ACHN (cell line): ENCODE data around the gene APOL4.
"Not testable (repeated sequence)": the region's sequence is repeated elsewhere in the genome, so short reads cannot be mapped to it uniquely, and the experiment has no call there.

ENCODE experiments used
- DNase-seq: peaks from one replicate; pipeline ENCODE4 v3.0.0-alpha.2; 2015
- in situ Hi-C: cut with HindIII; loops from 2 replicates; pipeline ENCODE4 v1.10.0; 2017; ENCODE audit warnings: low sequenced_read_pairs, low pct_ligation_motif_present, low pct_unique_long_range_greater_than_20kb

APOL4 gene

GRCh38 chr22:36194385-36194784, 7.2 kb downstream of the APOL4 start:
- in situ Hi-C loops, result no loop called here
- no peak for DNase-seq

DNA sequence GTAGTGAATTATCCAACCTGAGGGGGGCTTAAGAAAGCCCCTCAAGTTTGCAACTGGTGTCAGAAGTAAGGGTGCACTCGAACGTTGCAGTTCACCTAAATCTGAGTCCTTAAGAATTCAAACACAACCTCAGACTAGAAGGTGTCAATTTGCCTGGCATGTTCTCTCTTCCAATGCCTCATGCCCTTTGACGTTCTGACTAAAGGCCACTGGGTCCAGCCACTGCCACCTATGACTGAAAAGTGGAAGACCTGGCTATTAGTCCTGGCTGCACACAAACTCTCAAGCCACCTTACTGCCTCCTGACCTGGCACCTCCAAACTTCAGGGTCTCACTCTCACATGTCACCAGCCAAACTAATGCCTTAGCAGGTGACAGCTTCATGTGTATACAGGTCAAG, 8.0 kb downstream of the APOL4 start:
- in situ Hi-C loops, result no loop called here

DNA sequence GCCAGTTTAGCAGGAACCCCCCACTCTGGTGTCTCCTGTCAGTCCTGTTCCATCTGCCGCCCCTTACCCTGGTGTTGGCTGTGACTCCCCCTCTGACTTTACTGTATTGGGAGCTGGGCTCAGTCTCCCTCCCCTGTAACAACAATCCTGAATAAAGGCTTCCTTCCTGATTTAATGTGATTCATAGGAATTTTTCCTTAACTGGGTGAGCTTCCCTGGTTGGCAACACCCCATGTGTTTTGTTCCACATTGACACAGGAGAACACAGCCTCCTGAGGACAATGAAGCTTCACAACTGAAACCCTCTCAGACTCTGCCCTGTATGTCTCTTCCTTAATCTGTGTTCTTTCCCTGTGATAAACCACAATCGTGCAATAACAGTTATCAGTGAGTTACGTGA, 8.4 kb downstream of the APOL4 start:
- in situ Hi-C loops, result no loop called here
- no peak for DNase-seq

More for the DNA sequence above, 8.0 kb downstream of the APOL4 start:
- no peak for DNase-seq

DNA sequence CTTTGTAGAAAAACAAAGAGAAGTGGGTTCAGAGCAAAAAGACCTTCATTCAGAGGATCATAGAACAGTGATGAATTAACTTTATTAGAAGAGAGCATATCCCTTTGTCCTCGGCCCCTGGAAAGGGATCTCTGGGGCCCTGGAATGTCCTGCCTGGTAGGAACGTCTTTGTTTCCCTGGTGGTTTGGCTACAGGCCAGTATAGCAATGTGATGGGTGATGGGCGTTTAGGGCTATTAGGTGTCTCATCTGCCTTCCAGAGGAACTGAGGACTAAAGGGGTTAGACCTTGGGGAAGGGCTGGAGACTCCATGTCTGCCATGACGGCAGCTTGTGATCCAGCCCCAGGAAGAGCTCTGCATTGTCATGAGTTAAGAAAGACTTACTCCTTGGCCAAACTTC, 9.1 kb downstream of the APOL4 start:
- in situ Hi-C loops, result no loop called here
- no peak for DNase-seq

DNA sequence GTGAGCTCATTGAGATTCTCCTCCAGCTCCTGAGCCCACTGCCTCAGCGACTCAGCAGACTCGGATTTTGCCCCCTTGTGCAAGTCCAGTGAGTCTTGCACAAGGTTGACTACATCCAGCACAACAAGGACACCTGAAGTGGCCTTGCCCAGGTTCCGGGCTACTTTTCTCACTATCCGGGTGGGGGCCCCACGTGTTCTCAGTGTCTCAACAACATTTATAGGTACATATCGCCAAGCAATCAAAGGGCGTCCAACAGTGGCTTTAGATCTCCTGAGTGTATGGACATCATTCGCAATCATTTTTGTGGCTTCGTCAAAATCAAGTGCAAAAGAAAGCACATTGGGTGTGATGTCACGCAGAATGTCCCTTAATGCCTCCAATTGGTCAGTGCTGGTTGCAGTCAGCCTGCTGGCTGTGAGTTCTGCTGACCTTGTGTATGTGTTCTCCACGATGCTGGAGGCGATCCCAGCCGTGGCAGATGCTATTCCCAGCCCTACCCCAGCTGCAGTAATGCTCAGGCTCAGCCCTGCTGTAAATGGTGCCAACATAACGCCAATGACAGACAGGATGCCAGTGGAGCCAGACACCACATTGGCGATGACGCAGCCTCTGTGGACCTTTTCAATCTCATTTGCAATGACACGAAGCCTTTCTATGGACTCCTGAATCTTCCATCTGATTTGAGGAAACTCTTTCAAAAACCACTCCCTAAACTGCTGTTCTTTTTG, 10.3 kb downstream of the APOL4 start:
- in situ Hi-C loops, result no loop called here
- no peak for DNase-seq

DNA sequence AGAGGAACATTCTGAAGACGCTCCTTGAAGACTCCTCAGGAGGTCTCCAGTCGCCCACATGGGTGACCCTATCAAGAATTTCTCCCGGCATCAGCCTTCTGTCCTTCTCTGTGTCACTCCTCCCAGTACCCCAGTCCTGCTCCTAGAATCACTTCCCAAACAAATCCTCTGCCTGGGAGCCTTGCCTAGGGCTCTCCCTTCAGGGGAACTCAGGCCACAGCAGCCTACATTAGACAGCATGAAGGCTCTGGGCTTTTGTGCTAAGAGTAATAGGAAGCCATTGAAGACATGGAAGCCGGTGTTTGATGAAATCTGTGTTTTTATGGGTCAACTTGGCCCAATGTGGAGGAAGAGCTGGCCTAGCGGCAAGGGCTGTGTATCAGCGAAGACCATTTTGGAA, 13.7 kb downstream of the APOL4 start:
- DNase-seq, in situ Hi-C loops: not testable (repeated sequence)

DNA sequence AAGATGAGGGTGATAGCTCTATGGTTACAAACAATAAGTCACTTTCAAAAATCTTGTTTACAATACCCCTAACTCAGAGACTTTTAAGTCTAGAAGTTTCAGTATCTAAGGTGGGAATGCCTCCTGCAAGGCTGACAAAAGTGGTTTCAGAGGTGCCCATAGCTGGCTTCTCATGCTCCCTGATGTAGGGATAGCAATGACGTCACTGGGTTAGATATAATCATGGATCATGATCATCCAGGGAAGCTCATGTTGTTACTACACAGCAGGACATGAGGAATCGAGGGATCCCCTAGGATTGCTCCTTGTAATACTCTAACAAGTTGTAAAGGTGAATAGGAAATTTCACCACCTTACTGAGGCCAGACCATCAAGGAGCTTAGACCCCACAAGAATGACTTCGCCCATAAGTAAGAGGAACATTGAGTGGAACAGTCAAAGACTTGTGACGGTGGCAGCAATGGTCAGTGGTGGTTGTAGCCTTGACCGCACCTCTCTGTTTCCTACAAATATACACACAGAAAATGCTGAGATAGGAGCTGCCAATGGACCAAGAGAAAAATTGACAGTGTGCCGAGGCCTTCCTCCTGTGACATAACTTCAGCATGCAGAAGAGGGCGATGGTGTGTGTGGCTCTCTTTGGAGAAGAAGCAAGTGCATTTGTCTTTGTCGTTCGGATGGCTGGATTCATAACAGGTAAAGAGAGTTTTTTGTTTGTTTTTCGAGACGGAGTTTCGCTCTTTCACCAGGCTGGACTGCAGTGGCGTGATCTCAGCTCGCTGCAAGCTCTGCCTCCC, 15.6 kb downstream of the APOL4 start:
- in situ Hi-C loops, result no loop called here
- DNase-seq, result no peak

GRCh38 chr22:36184433-36185025, 17.1 kb downstream of the APOL4 start:
- no peak for DNase-seq
- in situ Hi-C loops, result no loop called here

GRCh38 chr22:36183446-36183845, 18.2 kb downstream of the APOL4 start:
- no peak for DNase-seq
- in situ Hi-C loops, result no loop called here

GRCh38 chr22:36182857-36183256, 18.8 kb downstream of the APOL4 start:
- no peak for DNase-seq
- in situ Hi-C loops, result no loop called here

DNA sequence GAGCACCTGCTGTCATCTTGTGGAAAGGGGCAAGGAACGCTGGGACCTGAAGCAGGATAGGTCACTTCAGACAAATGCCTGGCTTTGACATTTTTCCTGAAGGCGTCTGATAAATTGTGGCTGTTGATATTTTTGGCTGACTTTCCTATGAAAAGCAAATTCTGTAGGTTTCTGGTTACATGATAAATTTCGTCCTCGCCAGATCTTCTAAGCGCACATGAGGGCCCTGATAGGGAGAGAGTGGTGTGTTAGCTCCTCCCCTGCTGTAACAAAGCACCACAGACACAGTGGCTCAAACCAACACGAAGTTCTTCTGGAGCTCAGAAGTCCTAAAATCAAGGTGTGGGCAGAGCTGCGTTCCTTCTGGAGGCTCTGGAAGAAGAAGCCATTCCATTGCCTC, 19.6 kb downstream of the APOL4 start:
- in situ Hi-C loops, result no loop called here
- DNase-seq, result no peak

DNA sequence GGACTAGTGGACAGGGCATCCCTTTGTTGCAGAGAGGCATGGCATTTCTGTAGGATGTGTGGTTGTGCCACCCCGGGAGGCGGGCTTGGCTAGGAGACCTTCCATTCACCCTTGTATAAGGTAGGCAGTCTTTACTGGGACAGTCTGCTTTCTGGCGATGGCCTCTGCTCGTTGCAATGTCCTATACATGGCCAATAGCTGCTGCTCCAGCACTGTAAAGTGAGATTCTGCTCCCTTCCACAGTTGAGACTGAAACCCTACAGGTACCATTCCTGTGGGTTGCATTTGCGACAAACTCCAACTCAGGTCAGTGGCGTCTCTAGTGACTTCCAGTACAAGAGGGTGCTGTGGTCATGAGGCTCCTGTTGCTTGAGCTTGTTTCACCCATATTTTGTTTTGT, 20.7 kb downstream of the APOL4 start:
- DNase-seq, result no peak
- in situ Hi-C loops, result no loop called here

DNA sequence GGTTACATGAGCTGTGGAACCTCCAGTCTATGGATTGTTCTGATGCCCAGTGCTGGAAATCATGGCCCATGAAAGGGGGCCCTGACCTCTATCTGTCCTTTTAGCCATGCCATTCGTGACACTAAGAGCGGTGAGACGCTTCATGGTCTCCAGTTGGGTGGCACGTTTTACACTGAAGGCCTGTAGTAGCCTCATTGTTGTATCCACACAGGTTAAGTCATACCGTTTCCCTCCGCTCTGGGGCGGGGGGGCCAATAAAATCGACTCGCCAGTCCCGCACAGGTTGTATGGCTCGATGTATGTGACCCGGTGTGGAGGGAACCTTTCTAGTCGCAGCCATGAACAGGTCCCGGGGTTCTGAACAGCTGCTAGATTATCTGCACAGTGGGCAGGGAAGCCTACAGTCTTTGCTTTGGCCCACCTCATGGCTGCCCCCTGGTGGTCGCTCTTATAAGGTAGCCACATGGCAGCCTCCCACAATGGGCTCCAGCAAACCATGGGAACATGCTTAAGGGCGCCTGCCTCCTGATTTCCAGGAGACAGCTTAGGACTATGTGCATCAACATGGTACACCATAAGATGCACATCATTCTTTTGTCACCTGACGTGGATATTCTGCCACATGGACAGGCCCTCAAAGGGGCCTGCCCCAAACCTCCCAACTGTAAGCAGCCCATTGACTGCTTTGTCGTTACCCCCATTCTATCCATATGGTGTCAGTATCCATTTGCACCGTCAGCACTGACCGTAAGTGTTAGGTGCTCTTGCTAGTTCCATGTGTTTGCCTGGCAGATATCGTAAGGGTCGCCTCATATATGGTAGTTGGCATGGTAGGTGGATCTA, 21.4 kb downstream of the APOL4 start:
- in situ Hi-C loops, result no loop called here

DNA sequence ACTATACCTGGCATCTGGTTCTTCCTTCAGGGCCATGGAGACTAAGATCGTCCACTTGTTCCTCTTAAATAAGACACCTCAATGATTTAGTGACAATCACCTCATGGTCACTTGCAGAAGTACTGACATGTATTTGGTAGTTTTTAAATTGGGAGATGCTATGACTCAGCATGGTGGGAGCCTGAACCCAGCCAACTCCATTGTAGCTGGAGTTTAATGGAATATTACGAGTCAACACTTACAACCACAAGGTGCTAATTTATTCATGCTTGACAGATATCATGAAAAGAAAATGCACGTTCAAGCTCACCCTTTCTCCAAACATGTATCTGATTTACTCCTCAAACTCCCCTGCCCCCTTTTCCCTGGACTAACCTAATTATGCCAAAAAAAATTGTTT, 24.4 kb downstream of the APOL4 start:
- in situ Hi-C loops, result no loop called here
- no peak for DNase-seq

More for the DNA sequence above, 21.4 kb downstream of the APOL4 start:
- peak; percentile 51 for DNase-seq

- no peak for DNase-seq
- in situ Hi-C loops, result no loop called here
Measured at GRCh38 chr22:36175892-36176291, 25.7 kb downstream of the APOL4 start.

DNA sequence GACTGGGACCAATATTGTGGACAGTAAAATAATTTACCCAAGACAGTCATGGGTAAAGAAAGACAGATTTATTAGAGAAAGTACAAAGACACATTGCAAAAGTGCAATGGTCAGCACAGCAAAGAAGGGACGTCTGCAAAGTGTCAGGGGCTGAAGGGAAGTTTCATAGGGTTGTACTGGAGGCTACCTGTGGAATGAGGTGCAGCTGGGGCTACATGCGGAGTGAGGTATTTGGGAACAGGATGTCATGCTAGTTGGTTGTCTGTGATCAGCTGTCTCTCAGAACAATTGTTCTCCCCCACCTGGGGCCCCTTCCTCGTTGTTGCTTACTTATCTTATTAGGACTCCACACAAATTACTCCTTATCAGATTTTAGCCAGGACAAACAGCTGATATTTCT, 29.7 kb downstream of the APOL4 start:
- DNase-seq, result no peak
- in situ Hi-C loops, result no loop called here

- no peak for DNase-seq
- in situ Hi-C loops, result no loop called here
Measured at GRCh38 chr22:36166518-36167220, 34.9 kb downstream of the APOL4 start.

DNA sequence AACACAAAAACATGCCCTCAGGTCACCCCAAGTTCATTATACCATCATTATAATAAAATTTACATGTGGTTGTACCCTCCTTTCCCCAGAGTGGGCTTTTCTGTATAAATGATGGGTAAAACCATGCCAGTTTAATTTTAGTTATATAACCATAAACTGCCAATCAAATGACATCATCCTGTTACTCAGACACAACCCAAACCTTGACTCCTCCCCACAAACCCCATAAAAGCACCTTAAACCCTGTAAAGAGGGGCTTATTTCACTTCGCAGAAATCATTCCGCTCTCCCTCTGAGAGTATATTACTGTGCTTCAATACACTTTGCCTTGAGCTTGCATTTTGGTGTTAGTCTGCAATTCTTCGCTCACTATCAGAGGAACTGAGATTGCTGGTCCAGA, 35.5 kb downstream of the APOL4 start:
- DNase-seq, result no peak
- in situ Hi-C loops, result no loop called here
